SK-N-SH (cell line): ENCODE data around the gene SHISA4.
"Not testable (repeated sequence)": the region's sequence is repeated elsewhere in the genome, so short reads cannot be mapped to it uniquely, and the experiment has no call there.

Experiments used
- CTCF ChIP-seq: fragments of 200-600 bp; sonication (generic); IDR thresholded peaks from 2 replicates; pipeline ENCODE4 v1.6.1; 2017; ENCODE audit warnings: antibody characterized with exemption, mild to moderate bottlenecking, moderate library complexity
- POLR2AphosphoS5 ChIP-seq: IDR thresholded peaks from 2 replicates; pipeline ENCODE4 v1.6.1; 2012; ENCODE audit warnings: low read depth, low read length
- REST ChIP-seq: IDR thresholded peaks from 2 replicates; pipeline ENCODE4 v1.6.1; 2012; ENCODE audit warnings: mild to moderate bottlenecking, low read depth, low read length, moderate library complexity

- TF ChIP-seq REST, CTCF, POLR2AphosphoS5: not testable (repeated sequence)
Observed at GRCh38 chr1:201839089-201839488, 49.6 kb upstream of the SHISA4 start.
